HL-60 (cell line): ENCODE results near the gene MAPKAPK2.

Experiments
- DNase-seq, 2 experiments: peaks; one replicate each; pipeline ENCODE4 v3.0.0-alpha.2; 2010 to 2020; ENCODE audit warnings: low read depth in 1 of 2, low spot score in 1 of 2
- H3K27ac ChIP-seq: fragments of 250-450 bp; sonication (Bioruptor Pico); replicated peaks from 2 replicates; pipeline ENCODE4 v1.5.1; 2020; ENCODE audit warnings: mild to moderate bottlenecking, moderate library complexity
- H3K27me3 ChIP-seq: fragments of 250-450 bp; sonication (Bioruptor Pico); 2 replicates; pipeline ENCODE4 v1.5.1; 2021; ENCODE audit warnings: mild to moderate bottlenecking, moderate library complexity; ENCODE audit not compliant: insufficient read depth, poor library complexity, severe bottlenecking
- H3K4me3 ChIP-seq: replicated peaks from 2 replicates; pipeline ENCODE4 v1.5.1; 2011; ENCODE audit warnings: mild to moderate bottlenecking, control low read depth, low read length; ENCODE audit not compliant: insufficient read depth
- GABPA ChIP-seq: IDR thresholded peaks from 2 replicates; pipeline ENCODE4 v1.6.1; 2012; ENCODE audit warnings: low read depth
- POLR2AphosphoS5 ChIP-seq: IDR thresholded peaks from 2 replicates; pipeline ENCODE4 v1.6.1; 2012; ENCODE audit warnings: low read depth
- REST ChIP-seq: IDR thresholded peaks from 2 replicates; pipeline ENCODE4 v1.6.1; 2012; ENCODE audit warnings: low read depth; ENCODE audit not compliant: insufficient replicate concordance
- SPI1 ChIP-seq: IDR thresholded peaks from 2 replicates; pipeline ENCODE4 v1.6.1; 2012; ENCODE audit warnings: low read depth, mild to moderate bottlenecking, borderline replicate concordance
- TF ChIP-seq, protein P1 (sequence below): IDR thresholded peaks from one replicate; pipeline ENCODE4 v1.5.1; 2011; ENCODE audit warnings: low read length, control low read depth, inconsistent platforms; ENCODE audit not compliant: insufficient read depth

The MAPKAPK2 gene

DNA sequence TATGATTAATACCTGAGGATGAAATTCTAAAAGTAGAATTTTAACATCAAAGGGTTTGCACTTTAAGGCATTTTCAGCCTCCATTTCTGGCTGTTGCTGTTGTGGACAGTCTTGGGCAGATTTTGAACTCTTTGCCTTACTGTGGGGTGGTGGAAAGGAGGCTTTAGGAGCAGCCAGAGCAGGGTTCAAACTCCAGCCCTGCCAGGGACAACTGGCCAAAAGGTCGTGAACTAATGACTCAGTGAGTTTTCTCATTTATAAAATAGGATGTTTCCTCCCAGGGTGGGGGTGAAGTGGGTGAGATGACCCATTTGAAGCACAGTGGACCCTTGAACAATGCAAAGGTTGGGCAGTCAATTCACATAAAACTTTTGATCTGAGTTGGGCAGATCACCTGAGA lies 36.7 kb downstream of the MAPKAPK2 start:
- Histone ChIP-seq H3K27me3 (no peaks in the 10 kb centered on the region), H3K4me3 (no peak overlapping the region), H3K27ac (no peak overlapping the region)
- TF ChIP-seq POLR2AphosphoS5, result no peak
- no peak for TF ChIP-seq REST
- TF ChIP-seq, protein P1, sequence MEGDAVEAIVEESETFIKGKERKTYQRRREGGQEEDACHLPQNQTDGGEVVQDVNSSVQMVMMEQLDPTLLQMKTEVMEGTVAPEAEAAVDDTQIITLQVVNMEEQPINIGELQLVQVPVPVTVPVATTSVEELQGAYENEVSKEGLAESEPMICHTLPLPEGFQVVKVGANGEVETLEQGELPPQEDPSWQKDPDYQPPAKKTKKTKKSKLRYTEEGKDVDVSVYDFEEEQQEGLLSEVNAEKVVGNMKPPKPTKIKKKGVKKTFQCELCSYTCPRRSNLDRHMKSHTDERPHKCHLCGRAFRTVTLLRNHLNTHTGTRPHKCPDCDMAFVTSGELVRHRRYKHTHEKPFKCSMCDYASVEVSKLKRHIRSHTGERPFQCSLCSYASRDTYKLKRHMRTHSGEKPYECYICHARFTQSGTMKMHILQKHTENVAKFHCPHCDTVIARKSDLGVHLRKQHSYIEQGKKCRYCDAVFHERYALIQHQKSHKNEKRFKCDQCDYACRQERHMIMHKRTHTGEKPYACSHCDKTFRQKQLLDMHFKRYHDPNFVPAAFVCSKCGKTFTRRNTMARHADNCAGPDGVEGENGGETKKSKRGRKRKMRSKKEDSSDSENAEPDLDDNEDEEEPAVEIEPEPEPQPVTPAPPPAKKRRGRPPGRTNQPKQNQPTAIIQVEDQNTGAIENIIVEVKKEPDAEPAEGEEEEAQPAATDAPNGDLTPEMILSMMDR, result no peak
- no peak for DNase-seq

- DNase-seq, result no peak
- Histone ChIP-seq H3K27me3 (no peaks in the 10 kb centered on the region), H3K27ac (no peak overlapping the region; the same call in 1 of the 2 replicates), H3K4me3 (no peak overlapping the region)
- TF ChIP-seq, protein P1, result no peak
- TF ChIP-seq SPI1, result no peak
- TF ChIP-seq POLR2AphosphoS5, result no peak
- TF ChIP-seq REST, result no peak
- TF ChIP-seq GABPA, result no peak
These were observed 38.2 kb downstream of the MAPKAPK2 start for GRCh38 chr1:206722751-206723461.

- no peak for DNase-seq
- H3K27ac ChIP-seq, result no peak overlapping the region; the same call in 1 of the 2 replicates
These were observed 38.7 kb downstream of the MAPKAPK2 start for GRCh38 chr1:206723462-206723804.

More at GRCh38 chr1:206723462-206723804, 38.7 kb downstream of the MAPKAPK2 start:
- no peak for TF ChIP-seq POLR2AphosphoS5
- TF ChIP-seq, protein P1, result no peak
- no peak for TF ChIP-seq GABPA
- TF ChIP-seq SPI1, result no peak
- no peak for TF ChIP-seq REST
- Histone ChIP-seq H3K27me3 (no peaks in the 10 kb centered on the region), H3K4me3 (no peak overlapping the region)
